GM19238 (cell line): Measurements from ENCODE around the gene FIP1L1.
"Not testable (repeated sequence)": the region's sequence is repeated elsewhere in the genome, so short reads cannot be mapped to it uniquely, and the experiment has no call there.

ENCODE experiments used
- DNase-seq: peaks from one replicate; pipeline ENCODE4 v3.0.0; 2011; ENCODE audit warnings: low spot score; ENCODE audit not compliant: insufficient read length

FIP1L1 gene

GRCh38 chr4:53466576-53466975 lies 89.1 kb downstream of the FIP1L1 start:
- not testable (repeated sequence) for DNase-seq

- no peak for DNase-seq
These were observed 99.0 kb downstream of the FIP1L1 start for GRCh38 chr4:53476232-53477037.

GRCh38 chr4:53477038-53477565 lies 99.7 kb downstream of the FIP1L1 start:
- DNase-seq, result no peak

GRCh38 chr4:53477636-53478035 lies 100.2 kb downstream of the FIP1L1 start:
- no peak for DNase-seq

- DNase-seq, result no peak
These were observed 101.4 kb downstream of the FIP1L1 start for GRCh38 chr4:53478671-53479456.

- no peak for DNase-seq
These were observed 102.5 kb downstream of the FIP1L1 start for GRCh38 chr4:53479736-53480525.

GRCh38 chr4:53480909-53481308 lies 103.5 kb downstream of the FIP1L1 start:
- DNase-seq, result no peak

- DNase-seq, result no peak
These were observed 104.1 kb downstream of the FIP1L1 start for GRCh38 chr4:53481586-53481985.

- no peak for DNase-seq
These were observed 105.8 kb downstream of the FIP1L1 start for GRCh38 chr4:53483250-53483649.

GRCh38 chr4:53484911-53485657 lies 107.6 kb downstream of the FIP1L1 start:
- no peak for DNase-seq

- DNase-seq, result no peak
These were observed 108.2 kb downstream of the FIP1L1 start for GRCh38 chr4:53485658-53486040.

- no peak for DNase-seq
These were observed 110.3 kb downstream of the FIP1L1 start for GRCh38 chr4:53487766-53488165.

GRCh38 chr4:53489279-53489889 lies 111.9 kb downstream of the FIP1L1 start:
- DNase-seq, result no peak

GRCh38 chr4:53490161-53490956 lies 112.9 kb downstream of the FIP1L1 start:
- DNase-seq, result no peak

GRCh38 chr4:53490965-53491622 lies 113.7 kb downstream of the FIP1L1 start:
- DNase-seq, result peak; percentile 9

- no peak for DNase-seq
These were observed 117.4 kb downstream of the FIP1L1 start for GRCh38 chr4:53494851-53495250.

- DNase-seq, result no peak
These were observed 120.2 kb downstream of the FIP1L1 start for GRCh38 chr4:53497487-53498244.

- no peak for DNase-seq
These were observed 121.3 kb downstream of the FIP1L1 start for GRCh38 chr4:53498706-53499105.
